Measurements from ENCODE around the gene TCP11L1. TPM values are rescaled to one million over a fixed set of nuclear protein-coding genes. Genes with fewer than 3 reads are reported as not detected.

Gene TCP11L1
- total RNA-seq, 2 experiments from 2014 or later: 24.6 to 26.1 TPM

DNA sequence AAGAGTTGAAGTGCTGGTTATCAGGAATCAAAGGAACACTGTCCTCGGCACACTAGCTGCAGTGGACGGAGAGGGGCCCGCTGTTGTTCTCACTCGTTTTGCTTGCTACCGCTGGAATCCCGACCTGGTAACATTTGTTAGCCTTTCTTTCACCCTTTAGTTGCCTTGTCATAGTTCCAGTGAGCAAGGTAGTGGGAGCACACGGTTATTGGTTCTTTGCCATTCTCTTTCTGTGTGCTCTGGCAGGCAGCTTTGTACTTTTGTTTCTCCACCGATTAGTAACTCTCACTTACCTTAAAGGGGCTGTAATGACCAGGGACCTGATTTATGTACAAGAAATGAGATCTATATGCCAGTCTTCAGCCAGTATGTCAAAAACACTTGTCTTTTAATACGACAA, 21.9 kb upstream of the TCP11L1 start:
- Histone ChIP-seq H3K9me2 (ENCODE audit: insufficient read depth, low read length) (no peaks in the 10 kb centered on the region), H3K4me1 (ENCODE audit: insufficient read depth, low read length, poor library complexity, severe bottlenecking) (no peaks in the 10 kb centered on the region), H4K20me1 (ENCODE audit: insufficient read depth, low read length) (no peaks in the 10 kb centered on the region), H2AFZ (ENCODE audit: low read length) (no peak overlapping the region), H3K4me2 (ENCODE audit: low read length) (no peak overlapping the region), H3K27ac (ENCODE audit: low read depth, low read length, poor library complexity, severe bottlenecking) (no peak overlapping the region), H3K4me3 (ENCODE audit: low read depth, low read length, poor library complexity, severe bottlenecking) (no peak overlapping the region), H3K9me3 (ENCODE audit: low read length) (no peaks in the 10 kb centered on the region), H3K79me2 (ENCODE audit: insufficient read depth, low read depth, low read length) (no peaks in the 10 kb centered on the region), H3K36me3 (ENCODE audit: insufficient read depth, low read length) (no peaks in the 10 kb centered on the region)
- ChIA-PET CTCF (ENCODE audit: unreplicated experiment) (no interaction called here), POLR2A (interaction anchor here (1.5 to 2.2 kb wide), 2 partner anchors 9 to 15 kb away, joined by 4 to 6 read pairs; no protein-coding TSS in a partner anchor)
- no TSS peak for BruUV-seq (replicated peaks)
- no peak for DNase-seq (ENCODE audit: low spot score)
- TF ChIP-seq, protein P1, sequence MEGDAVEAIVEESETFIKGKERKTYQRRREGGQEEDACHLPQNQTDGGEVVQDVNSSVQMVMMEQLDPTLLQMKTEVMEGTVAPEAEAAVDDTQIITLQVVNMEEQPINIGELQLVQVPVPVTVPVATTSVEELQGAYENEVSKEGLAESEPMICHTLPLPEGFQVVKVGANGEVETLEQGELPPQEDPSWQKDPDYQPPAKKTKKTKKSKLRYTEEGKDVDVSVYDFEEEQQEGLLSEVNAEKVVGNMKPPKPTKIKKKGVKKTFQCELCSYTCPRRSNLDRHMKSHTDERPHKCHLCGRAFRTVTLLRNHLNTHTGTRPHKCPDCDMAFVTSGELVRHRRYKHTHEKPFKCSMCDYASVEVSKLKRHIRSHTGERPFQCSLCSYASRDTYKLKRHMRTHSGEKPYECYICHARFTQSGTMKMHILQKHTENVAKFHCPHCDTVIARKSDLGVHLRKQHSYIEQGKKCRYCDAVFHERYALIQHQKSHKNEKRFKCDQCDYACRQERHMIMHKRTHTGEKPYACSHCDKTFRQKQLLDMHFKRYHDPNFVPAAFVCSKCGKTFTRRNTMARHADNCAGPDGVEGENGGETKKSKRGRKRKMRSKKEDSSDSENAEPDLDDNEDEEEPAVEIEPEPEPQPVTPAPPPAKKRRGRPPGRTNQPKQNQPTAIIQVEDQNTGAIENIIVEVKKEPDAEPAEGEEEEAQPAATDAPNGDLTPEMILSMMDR (conservative IDR thresholded peaks at IDR 0.05; ENCODE audit: low read length): no peak
- no peak for TF ChIP-seq EZH2phosphoT487 (IDR thresholded peaks at IDR 0.05; ENCODE audit: borderline replicate concordance, low read depth, low read length)
- intact Hi-C loops (cut with micrococcal nuclease; ENCODE audit: unreplicated experiment): no loop called here

DNA sequence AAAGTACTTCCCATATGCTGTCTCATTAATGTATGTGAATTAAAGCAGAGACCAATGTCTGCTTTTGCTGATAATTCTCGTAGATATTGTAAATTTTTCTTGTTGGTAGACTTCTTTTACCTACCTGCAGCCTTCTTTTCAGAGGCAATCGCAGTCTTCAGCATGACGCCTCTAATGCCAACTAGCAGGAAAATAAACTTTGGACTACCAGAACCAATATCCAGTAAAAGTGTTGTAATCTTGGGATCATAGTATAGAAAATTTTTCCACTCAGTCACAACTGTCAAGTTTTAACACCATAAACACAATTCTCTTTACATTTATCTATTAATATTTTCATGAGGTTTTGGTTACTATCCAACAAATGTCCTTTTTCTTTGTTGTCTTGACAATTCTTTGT, 21.4 kb upstream of the TCP11L1 start:
- BruUV-seq (replicated peaks): no TSS peak
- DNase-seq (ENCODE audit: low spot score): no peak
- Histone ChIP-seq H3K9me3 (ENCODE audit: low read length) (no peaks in the 10 kb centered on the region), H4K20me1 (ENCODE audit: insufficient read depth, low read length) (no peaks in the 10 kb centered on the region), H3K9me2 (ENCODE audit: insufficient read depth, low read length) (no peaks in the 10 kb centered on the region), H3K4me2 (ENCODE audit: low read length) (no peak overlapping the region), H3K27ac (ENCODE audit: low read depth, low read length, poor library complexity, severe bottlenecking) (no peak overlapping the region), H3K4me3 (ENCODE audit: low read depth, low read length, poor library complexity, severe bottlenecking) (no peak overlapping the region), H3K4me1 (ENCODE audit: insufficient read depth, low read length, poor library complexity, severe bottlenecking) (no peaks in the 10 kb centered on the region), H2AFZ (ENCODE audit: low read length) (no peak overlapping the region), H3K36me3 (ENCODE audit: insufficient read depth, low read length) (no peaks in the 10 kb centered on the region), H3K79me2 (ENCODE audit: insufficient read depth, low read depth, low read length) (no peaks in the 10 kb centered on the region)
- intact Hi-C loops (cut with micrococcal nuclease; ENCODE audit: unreplicated experiment): no loop called here
- ChIA-PET POLR2A (no interaction called here), CTCF (ENCODE audit: unreplicated experiment) (no interaction called here)
- TF ChIP-seq, protein P1 (conservative IDR thresholded peaks at IDR 0.05; ENCODE audit: low read length): no peak
- TF ChIP-seq EZH2phosphoT487 (IDR thresholded peaks at IDR 0.05; ENCODE audit: borderline replicate concordance, low read depth, low read length): no peak

- no peak for DNase-seq (ENCODE audit: low spot score)
- intact Hi-C loops (cut with micrococcal nuclease; ENCODE audit: unreplicated experiment): no loop called here
These were observed 20.5 kb upstream of the TCP11L1 start for GRCh38 chr11:33018840-33019239.

More at GRCh38 chr11:33018840-33019239, 20.5 kb upstream of the TCP11L1 start:
- H2AFZ ChIP-seq (ENCODE audit: low read length): no peak overlapping the region
- POLR2A ChIA-PET: no interaction called here
- no peak overlapping the region for H3K4me3 ChIP-seq (ENCODE audit: low read depth, low read length, poor library complexity, severe bottlenecking)
- no peak for TF ChIP-seq EZH2phosphoT487 (IDR thresholded peaks at IDR 0.05; ENCODE audit: borderline replicate concordance, low read depth, low read length)
- TF ChIP-seq, protein P1 (conservative IDR thresholded peaks at IDR 0.05; ENCODE audit: low read length): no peak
- H3K4me2 ChIP-seq (ENCODE audit: low read length): no peak overlapping the region
- no peak overlapping the region for H3K27ac ChIP-seq (ENCODE audit: low read depth, low read length, poor library complexity, severe bottlenecking)
- no peaks in the 10 kb centered on the region for H3K4me1 ChIP-seq (ENCODE audit: insufficient read depth, low read length, poor library complexity, severe bottlenecking)
- H3K9me3 ChIP-seq (ENCODE audit: low read length): no peaks in the 10 kb centered on the region
- no peaks in the 10 kb centered on the region for H4K20me1 ChIP-seq (ENCODE audit: insufficient read depth, low read length)
- no TSS peak for BruUV-seq (replicated peaks)
- H3K36me3 ChIP-seq (ENCODE audit: insufficient read depth, low read length): no peaks in the 10 kb centered on the region
- no peaks in the 10 kb centered on the region for H3K9me2 ChIP-seq (ENCODE audit: insufficient read depth, low read length)
- CTCF ChIA-PET (ENCODE audit: unreplicated experiment): no interaction called here
- no peaks in the 10 kb centered on the region for H3K79me2 ChIP-seq (ENCODE audit: insufficient read depth, low read depth, low read length)
